C4-2B (cell line): ENCODE data around the gene PIR.

ENCODE experiments used
- CTCF ChIP-seq: fragments of 450-650 bp; conservative IDR thresholded peaks from 2 replicates; pipeline ENCODE4 v1.5.1; 2017; ENCODE audit warnings: mild to moderate bottlenecking
- ZFX ChIP-seq: fragments of 450-650 bp; IDR thresholded peaks from 2 replicates; pipeline ENCODE4 v1.6.1; 2017

GRCh38 chrX:15500497-15500966 is 7.4 kb upstream of the PIR start, which contains the start of gene BMX:
- TF ChIP-seq CTCF = no peak
- TF ChIP-seq ZFX = no peak
